NCI-H526 treated with DMSO at 0.1 percent for 48 hours (cell line): ENCODE data around the gene GFOD1.
A peak's percentile ranks its signal among the peaks of the same experiment; 100 is the strongest.
"Not testable (repeated sequence)": the region's sequence is repeated elsewhere in the genome, so short reads cannot be mapped to it uniquely, and the experiment has no call there.

ENCODE experiments used
- DNase-seq: peaks from one replicate; lab custom pipeline; 2025; lab: John Stamatoyannopoulos, UW

Gene GFOD1

DNA sequence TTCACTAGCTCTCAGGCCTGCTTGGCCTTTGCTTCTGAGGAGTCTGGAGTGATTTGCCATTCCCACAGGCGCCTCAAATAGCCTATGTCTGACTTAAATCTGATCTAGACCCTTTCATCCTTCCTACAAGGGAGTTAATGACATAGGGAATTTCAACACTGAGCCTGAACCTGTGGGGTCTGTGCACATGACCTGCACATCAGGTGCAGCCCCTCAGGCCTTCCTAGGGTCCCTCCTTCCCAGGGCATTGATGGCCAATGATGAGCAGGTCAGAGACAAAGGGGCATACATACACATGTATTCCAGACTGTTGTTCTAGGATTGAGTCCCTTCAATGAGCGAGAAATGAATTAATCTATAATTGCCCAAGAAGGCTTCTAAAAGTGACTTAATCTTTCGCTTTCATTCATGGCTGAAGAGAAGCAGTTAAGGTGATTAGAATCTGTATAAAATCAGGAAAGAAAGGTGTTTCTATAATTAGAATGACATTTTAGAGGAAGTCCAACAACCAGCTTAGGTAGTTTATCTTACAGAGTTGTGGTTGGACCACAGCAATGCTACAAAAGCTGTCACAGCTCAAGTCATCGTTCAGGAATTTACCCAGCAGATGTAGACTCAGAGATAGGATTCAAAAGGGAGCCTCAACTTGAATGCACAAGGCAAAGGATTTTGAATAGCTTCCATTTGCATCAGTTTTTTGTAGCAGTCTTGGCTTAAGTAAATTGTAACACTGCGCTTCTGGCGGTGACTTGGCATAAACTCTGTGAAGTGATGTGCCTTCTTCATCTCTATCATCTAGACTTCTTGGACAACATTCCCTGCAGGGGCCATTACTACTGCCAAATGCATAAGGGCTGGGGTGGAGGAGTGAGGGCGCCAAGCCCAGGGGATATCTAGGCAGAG is 132.1 kb downstream of the GFOD1 start:
- no peak for DNase-seq

GRCh38 chr6:13354331-13355042 is 132.9 kb downstream of the GFOD1 start:
- DNase-seq = no peak

DNA sequence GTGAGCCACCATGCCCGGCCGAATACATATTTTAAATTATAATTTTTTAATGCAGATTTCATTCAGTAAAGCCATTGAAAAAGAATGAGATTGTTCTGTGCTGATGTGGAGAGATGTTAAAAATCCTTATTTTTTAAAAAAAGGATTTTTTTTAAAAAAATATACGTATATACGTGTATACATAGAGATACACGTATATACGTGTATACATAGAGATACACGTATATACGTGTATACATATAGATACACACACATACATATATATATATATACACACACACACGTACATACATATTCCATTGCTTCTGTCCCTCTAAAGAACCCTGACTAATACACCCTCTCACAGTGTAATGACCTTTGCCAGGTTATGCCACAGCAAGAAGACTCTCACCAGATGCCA is 135.2 kb downstream of the GFOD1 start:
- no peak for DNase-seq

DNA sequence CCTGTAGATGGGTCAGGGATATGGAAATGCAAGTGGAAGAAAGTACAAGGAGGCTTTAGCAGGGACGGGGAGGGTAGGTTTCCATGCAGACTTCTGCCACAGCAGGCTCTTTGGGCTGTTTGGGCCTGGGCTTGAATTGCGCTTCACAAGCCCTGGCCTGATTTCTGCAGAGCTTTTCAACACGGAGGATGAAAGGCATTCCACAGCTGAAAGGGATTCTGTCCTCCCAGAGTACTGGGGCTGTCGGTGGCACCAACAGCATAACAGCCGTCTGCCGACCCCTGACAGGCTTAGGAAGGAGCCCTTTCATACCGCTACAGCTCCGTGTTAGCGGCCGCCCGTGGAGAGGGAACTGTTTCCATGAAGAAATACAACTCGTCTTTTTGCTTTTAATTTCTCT is 136.1 kb downstream of the GFOD1 start:
- DNase-seq = no peak

DNA sequence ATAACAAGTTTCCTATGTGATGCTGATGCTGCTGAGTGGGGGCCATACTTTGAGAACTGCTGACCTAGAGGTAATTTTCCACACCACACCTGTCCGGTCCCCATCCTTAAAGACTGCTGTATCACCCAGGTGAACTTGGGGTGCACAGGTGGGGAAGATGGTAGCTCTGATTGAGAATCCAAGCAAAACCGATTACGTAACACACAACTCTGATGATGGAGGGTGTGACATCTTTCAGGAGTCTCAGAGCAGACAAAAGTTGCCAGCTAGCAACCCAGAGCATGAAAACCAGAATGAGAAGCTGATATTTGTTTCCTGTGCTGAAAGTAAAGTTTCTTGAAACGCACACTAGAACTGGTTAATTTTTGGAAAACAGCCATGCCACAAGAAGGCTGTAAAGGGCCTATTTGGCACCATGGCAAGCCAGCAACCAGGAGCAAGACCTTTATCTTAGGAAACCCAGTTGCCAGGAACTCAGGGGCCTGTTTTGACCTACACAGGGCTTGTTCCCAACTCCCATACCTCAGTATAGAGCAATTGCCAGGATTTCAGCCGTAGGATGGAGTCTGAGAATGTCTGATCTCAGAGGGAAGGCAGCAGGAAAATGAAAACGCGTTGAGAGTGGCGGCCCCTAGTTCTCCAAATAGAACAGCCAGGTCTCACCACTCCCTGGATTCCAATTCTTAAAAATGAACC is 137.4 kb downstream of the GFOD1 start:
- DNase-seq = no peak

DNA sequence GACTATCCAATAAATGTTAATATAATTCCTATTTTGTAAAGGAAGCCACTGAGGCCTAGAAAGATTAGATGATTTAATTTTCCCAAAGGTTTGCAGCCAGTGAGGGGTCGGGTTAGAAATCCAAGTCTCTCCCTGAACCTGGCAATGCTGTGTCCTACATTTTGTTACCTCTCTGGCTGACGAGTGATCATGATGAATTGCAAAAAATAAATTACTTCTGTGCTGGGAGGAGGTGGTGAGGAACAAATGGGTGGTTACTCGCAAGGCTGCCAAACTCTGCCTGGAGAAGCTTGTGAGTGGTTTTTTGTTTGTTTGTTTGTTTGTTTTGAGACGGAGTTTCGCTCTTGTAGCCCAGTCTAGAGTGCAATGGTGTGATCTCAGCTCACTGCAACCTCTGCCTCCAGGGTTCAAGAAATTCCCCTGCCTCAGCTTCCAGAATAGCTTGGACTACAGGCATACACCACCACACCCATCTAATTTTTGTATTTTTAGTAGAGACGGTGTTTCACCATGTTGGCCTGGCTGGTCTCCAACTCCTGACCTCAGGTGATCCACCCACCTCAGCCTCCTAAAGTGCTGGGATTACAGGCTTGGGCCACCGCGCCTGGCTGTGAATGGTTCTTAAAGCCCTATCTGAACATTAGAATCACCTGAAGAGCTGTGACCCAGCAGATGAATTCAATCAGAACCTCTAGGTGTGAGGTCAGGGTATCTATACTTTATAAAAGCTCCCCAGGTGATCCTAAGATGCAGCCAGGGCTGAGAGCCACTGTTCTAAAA is 138.9 kb downstream of the GFOD1 start:
- DNase-seq = no peak

GRCh38 chr6:13346245-13346644 is 141.2 kb downstream of the GFOD1 start:
- DNase-seq = no peak

GRCh38 chr6:13342414-13343019 is 144.9 kb downstream of the GFOD1 start:
- no peak for DNase-seq

DNA sequence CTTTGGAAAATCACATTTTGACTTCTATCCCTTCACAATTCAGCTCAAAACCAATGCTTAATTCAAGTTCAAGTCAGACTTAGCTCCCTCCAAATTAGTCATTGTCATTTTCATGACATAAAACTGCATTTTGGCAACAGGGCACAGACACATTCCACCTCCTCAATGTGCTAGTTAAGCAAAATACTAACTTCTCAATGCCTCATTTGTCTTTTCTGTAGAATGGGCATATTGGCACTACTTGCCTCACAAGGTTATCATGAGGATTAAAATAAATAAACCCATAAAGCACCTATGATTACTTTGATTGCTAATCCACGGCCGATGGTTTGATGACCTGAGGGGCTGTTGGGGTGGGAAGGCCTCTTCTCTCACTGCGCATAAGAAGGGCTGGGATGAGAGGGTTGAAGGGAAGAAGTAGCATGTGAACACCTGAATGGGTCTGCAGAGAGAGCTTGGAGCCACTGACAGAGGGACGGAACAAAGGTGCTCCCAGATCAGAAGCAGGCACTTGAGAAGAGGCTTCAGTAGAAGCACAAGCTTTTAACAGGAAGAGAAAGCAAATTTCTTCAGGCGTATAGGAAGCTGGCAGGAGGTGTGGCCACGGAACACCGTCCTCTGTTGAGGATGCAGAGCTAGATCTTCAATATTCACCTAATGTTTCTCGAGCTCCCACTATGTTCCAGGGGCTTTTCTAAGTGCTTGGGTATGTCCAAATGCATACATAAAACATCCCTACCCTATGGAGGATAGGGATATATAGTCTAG is 147.4 kb downstream of the GFOD1 start:
- no peak for DNase-seq

- no peak for DNase-seq
These were observed 149.4 kb downstream of the GFOD1 start for GRCh38 chr6:13338038-13338437.

DNA sequence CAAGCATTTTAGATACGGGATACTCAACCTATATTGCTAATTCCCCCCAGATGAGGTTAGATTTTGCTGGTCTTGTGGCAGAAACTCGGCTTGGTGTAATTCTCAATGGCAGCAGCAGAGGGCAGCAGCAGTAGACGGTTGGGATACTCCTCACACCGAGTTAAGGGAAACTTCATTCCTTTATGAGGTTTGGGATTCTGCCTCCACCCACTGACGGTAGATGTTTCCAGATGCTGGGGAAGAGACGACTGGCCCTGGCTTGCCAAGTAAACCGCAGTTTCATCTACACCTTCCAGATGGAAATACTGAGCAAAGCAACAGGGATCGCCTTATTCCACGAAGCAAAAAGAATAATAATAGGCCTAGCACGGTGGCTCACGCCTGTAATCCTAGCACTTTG is 150.8 kb downstream of the GFOD1 start:
- peak; percentile 66 for DNase-seq

- no peak for DNase-seq
These were observed 152.4 kb downstream of the GFOD1 start for GRCh38 chr6:13334953-13335352.

DNA sequence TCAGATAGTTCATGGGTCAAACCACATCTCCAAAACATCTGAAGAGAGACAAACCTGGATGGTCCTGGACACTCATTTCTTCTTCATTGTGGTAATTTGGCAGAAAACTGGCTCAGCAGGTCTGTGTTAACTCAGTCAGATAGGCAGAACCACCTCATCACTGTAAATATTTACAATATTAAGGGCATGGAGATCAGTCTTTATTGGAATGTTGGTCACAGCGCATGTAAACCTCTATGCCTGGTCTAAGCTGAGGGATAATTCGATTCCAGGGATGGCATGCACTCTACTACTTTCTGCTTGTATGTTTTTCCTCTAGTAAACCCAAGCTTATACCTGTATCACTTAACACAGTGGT is 155.1 kb downstream of the GFOD1 start:
- no peak for DNase-seq

- peak; percentile 21 for DNase-seq
These were observed 155.7 kb downstream of the GFOD1 start for GRCh38 chr6:13331516-13332348.

- DNase-seq = no peak
These were observed 158.6 kb downstream of the GFOD1 start for GRCh38 chr6:13328875-13329183.

DNA sequence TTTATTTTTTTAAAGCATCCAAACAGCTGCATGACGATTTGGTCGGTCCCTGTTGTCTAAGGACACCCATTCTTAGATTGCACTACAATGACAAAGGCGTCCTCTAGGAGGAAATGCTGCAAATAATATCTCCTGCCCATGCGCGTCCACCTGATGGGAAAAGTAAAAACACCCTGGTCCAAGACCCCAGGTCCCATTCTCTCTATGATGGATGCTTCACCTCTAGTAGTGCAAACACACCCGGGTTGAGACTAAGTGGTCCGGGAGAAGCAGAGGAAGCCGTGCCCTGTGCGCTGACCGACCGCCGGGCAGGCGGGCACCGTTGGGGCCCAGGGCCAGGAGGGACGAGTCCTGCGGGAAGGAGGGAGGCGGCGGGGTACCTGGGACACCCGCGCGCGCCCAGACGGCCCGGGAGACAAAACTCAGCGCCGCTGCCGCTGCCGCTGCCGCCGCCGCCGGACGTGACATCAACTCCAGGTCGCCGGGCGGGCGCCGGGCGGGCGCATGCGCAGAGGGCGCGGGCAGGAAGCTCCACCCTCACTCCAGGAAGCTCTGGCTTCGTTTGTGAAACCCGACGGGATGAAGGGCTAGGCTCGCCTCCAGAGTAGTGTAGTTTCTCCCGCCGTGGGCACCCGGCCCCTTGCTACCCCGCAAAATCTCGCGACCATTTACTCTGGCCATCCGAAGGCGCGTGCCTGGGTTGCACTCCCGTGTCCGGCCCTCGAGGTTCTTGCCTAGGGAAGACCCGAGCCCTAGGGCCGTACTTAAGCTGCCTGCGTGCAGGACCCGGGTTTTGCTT is 159.1 kb downstream of the GFOD1 start, which contains the start of gene TBC1D7:
TSS of gene TBC1D7 (minus strand) at position 462 of the 799 bp plus-strand sequence. CDS start 1,639 bp downstream, outside the sequence.
- DNase-seq = peak; percentile 94

DNA sequence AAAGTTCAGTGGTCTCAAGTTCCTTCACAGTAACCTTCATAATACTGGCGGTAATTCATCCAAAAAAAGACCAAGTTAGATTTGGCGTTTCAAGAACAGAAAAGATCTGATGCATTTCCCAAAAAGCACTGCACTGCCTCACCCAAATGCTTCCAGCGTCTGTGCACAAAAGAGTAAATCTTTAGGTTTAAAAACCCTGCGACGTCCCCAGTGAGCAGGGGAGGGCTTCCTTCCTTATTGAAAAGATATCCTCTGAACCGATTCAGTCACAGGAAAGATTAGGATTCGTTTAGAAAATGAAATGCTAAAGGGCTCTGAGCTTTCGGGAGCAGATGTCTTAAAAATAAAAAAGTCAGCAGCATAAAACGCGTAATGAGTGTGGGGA is 159.7 kb downstream of the GFOD1 start:
- no peak for DNase-seq

DNA sequence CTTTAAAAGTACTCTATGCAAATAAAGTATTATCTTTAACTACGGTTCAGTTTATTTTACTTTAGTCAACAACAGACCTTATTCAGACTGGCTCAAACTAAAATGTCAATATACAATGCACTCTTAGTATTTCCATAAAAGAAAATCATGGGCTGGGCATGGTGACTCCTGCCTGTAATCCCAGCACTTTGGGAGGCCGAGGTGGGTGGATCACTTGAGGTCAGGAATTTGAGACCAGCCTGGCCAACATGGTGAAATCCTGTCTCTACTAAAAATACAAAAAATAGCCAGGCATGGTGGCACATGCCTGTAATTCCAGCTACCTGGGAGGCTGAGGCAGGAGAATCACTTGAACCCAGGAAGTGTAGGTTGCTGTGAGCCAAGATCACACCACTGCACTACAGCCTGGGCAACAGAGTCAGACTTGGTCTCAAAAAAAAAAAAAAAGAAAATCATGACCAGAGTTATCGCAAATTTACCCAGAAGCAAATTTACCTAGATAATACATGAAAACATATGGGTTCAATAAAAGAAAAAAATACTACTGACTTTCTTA is 161.3 kb downstream of the GFOD1 start:
- not testable (repeated sequence) for DNase-seq
